OCI-LY1 (cell line): ENCODE measurements around the gene ZSCAN31.

Experiments used
- EZH2 ChIP-seq: fragments of 200-600 bp; sonication (generic), shearing (Covaris generic); IDR thresholded peaks from 2 replicates; pipeline ENCODE4 v1.8.0; 2017; ENCODE audit warnings: borderline replicate concordance, mixed run types, mild to moderate bottlenecking, antibody characterized with exemption, low read length, moderate library complexity, mixed read lengths
- TF ChIP-seq, protein P1 (sequence below): fragments of 200-600 bp; sonication (generic), shearing (Covaris generic); IDR thresholded peaks from 2 replicates; pipeline ENCODE4 v1.5.1; 2017; ENCODE audit warnings: mild to moderate bottlenecking, antibody characterized with exemption, low read length, moderate library complexity, mixed read lengths

DNA sequence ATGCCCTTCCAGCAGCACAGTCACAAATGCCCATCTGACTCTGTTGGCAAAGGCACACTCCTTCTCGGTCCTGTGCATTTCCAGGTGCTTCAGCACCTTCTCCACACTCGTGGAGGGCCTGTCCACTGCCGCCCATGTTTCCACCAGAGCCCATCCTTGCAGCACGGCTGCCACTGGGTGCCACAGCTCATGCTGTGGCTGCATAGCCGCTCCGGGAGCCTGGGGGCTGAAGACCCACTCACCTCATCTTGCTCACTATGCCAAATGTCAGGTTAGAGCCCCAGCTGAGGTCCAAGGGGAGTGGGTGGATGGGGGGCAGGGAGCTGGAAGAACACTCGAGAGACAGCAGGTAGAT lies 20.7 kb upstream of the ZSCAN31 start:
- TF ChIP-seq, protein P1, sequence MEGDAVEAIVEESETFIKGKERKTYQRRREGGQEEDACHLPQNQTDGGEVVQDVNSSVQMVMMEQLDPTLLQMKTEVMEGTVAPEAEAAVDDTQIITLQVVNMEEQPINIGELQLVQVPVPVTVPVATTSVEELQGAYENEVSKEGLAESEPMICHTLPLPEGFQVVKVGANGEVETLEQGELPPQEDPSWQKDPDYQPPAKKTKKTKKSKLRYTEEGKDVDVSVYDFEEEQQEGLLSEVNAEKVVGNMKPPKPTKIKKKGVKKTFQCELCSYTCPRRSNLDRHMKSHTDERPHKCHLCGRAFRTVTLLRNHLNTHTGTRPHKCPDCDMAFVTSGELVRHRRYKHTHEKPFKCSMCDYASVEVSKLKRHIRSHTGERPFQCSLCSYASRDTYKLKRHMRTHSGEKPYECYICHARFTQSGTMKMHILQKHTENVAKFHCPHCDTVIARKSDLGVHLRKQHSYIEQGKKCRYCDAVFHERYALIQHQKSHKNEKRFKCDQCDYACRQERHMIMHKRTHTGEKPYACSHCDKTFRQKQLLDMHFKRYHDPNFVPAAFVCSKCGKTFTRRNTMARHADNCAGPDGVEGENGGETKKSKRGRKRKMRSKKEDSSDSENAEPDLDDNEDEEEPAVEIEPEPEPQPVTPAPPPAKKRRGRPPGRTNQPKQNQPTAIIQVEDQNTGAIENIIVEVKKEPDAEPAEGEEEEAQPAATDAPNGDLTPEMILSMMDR, result no peak
- TF ChIP-seq EZH2, result no peak
